ENCODE measurements around the gene PECR. TPM values are rescaled to one million over a fixed set of nuclear protein-coding genes. Genes with fewer than 3 reads are reported as not detected.
A peak's percentile ranks its signal among the peaks of the same experiment; 100 is the strongest.

PECR gene
- 9.7 and 10.1 TPM in 2 replicates for total RNA-seq

DNA sequence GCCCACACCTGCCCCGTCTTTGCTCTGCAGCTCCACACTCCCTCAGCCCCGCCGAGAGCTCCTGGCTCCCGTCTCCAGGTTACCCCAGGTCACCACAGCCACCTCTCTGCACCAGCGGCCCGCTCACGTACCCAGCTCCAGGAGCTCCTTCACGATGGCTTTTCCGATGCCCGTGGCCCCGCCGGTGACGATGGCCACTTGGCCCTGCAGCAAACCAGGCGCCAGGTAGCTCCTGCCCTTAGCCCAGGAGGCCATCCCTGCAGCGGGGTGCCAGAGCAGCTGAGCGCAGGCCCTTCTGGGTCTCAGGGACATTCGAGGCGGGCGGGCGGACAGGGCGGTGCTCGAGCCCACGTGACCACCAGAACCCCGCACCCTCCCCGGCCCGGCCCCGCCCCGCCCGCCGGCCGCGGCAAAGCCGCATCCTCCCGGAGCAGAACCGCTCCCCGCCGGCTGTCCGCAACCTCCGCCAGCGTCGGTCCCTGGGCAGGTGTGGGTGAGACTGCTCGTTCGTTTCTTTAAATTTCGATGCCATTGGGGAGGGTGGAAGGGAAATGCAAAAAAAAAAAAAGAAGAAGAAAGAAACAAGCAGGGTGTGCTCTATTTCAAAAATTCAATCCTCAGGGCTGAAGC is at the start of gene PECR, which contains the start of gene TMEM169:
Gene PECR, minus strand, starts transcription at position 323 of the 630 bp plus-strand sequence. Its CDS starts 68 bp downstream, at position 255.
Gene TMEM169, plus strand, starts transcription at position 433 of the 630 bp plus-strand sequence. CDS start 14,045 bp downstream, outside the sequence.
- Histone ChIP-seq H3K27ac (ENCODE audit: low read depth, low read length) (peak within 1 kb of the TSS; percentile 28), H4K20me1 (ENCODE audit: insufficient read depth, low read length) (no peaks in the 10 kb centered on the region)

DNA sequence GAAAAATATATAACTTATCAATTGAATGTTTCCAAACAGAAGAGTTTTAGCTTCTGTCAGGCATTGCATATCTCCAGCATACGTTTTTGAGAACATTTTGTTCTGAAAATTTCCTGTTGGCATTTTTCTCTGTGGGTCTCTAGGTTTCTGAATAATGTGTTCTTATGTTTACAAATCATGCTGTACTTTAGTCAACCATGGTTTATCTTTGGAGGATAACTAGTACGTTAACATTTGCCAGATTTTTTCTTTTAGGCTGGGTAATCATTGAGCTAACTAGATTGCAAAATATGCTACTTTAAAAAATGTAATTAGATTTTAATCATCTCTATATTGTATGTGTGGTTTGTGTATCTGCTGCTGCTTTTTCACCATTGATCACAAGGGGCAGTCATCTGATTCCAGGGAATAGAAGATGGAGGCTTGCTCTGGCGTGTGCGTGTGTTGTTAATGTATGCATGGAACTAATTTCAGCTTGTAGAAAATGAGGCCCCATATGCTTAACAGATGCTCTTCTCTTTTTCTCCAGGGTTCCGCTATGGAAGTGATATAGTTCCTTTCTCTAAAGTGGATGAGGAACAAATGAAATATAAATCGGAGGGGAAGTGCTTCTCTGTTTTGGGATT is 48.9 kb upstream of the PECR start:
- Histone ChIP-seq H2AFZ (ENCODE audit: low read length) (no peak overlapping the region), H3K4me3 (ENCODE audit: insufficient read depth, low read length) (no peak overlapping the region), H4K20me1 (ENCODE audit: insufficient read depth, low read length) (peaks cover 5% of the 10 kb centered on the region), H3K9me3 (ENCODE audit: low read depth, low read length) (no peaks in the 10 kb centered on the region), H3K36me3 (ENCODE audit: insufficient read depth, low read length) (peaks cover 93% of the 10 kb centered on the region), H3K4me1 (ENCODE audit: insufficient read depth, low read length) (no peaks in the 10 kb centered on the region), H3K27ac (ENCODE audit: low read depth, low read length) (no peak overlapping the region), H3K79me2 (ENCODE audit: insufficient read depth, low read length) (peaks cover 58% of the 10 kb centered on the region), H3K27me3 (ENCODE audit: insufficient read depth, low read length) (no peaks in the 10 kb centered on the region), H3K4me2 (ENCODE audit: insufficient read depth, low read length) (no peak overlapping the region)
- no peak for DNase-seq (ENCODE audit: insufficient read length, low spot score, missing footprints)
- TF ChIP-seq, protein P1, sequence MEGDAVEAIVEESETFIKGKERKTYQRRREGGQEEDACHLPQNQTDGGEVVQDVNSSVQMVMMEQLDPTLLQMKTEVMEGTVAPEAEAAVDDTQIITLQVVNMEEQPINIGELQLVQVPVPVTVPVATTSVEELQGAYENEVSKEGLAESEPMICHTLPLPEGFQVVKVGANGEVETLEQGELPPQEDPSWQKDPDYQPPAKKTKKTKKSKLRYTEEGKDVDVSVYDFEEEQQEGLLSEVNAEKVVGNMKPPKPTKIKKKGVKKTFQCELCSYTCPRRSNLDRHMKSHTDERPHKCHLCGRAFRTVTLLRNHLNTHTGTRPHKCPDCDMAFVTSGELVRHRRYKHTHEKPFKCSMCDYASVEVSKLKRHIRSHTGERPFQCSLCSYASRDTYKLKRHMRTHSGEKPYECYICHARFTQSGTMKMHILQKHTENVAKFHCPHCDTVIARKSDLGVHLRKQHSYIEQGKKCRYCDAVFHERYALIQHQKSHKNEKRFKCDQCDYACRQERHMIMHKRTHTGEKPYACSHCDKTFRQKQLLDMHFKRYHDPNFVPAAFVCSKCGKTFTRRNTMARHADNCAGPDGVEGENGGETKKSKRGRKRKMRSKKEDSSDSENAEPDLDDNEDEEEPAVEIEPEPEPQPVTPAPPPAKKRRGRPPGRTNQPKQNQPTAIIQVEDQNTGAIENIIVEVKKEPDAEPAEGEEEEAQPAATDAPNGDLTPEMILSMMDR (IDR thresholded peaks at IDR 0.05; ENCODE audit: extremely low read depth, low read depth, low read length), result no peak

More for the DNA sequence above, at the start of gene PECR, which contains the start of gene TMEM169:
- Histone ChIP-seq H3K27me3 (ENCODE audit: insufficient read depth, low read length) (no peaks in the 10 kb centered on the region), H2AFZ (ENCODE audit: low read length) (peak within 1 kb of the TSS; percentile 98), H3K4me3 (ENCODE audit: insufficient read depth, low read length) (peak within 1 kb of the TSS; percentile 89), H3K4me1 (ENCODE audit: insufficient read depth, low read length) (peaks cover 13% of the 10 kb centered on the region), H3K36me3 (ENCODE audit: insufficient read depth, low read length) (no peaks in the 10 kb centered on the region), H3K79me2 (ENCODE audit: insufficient read depth, low read length) (no peaks in the 10 kb centered on the region), H3K9me3 (ENCODE audit: low read depth, low read length) (no peaks in the 10 kb centered on the region), H3K4me2 (ENCODE audit: insufficient read depth, low read length) (peak within 1 kb of the TSS; percentile 95)
- TF ChIP-seq, protein P1 (IDR thresholded peaks at IDR 0.05; ENCODE audit: extremely low read depth, low read depth, low read length), result no peak
- peak; percentile 97 for DNase-seq (ENCODE audit: insufficient read length, low spot score, missing footprints)

DNA sequence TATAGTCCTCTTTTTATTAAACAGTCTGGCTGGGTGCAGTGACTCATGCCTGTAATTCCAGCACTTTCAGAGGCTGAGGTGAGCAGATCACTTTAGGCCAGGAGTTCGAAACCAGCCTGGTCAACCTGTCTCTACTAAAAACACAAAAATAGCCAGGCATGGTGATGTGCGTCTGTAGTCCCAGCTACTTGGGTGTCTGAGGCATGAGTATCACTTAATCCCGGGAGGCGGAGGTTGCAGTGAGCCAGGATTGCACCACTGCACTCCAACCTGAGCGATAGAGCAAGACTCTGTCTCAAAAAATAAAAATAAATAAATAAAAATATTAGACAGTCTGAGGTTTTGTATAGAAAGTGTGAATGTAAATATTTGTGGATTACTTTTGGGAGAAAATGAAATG is 45.3 kb upstream of the PECR start:
- no peak overlapping the region for H3K4me2 ChIP-seq (ENCODE audit: insufficient read depth, low read length)
- H2AFZ ChIP-seq (ENCODE audit: low read length), result no peak overlapping the region
- H3K27me3 ChIP-seq (ENCODE audit: insufficient read depth, low read length), result no peaks in the 10 kb centered on the region
- DNase-seq (ENCODE audit: insufficient read length, low spot score, missing footprints), result no peak
- no peak overlapping the region for H3K27ac ChIP-seq (ENCODE audit: low read depth, low read length)
- H3K36me3 ChIP-seq (ENCODE audit: insufficient read depth, low read length), result peaks cover 89% of the 10 kb centered on the region
- no peak overlapping the region for H3K4me3 ChIP-seq (ENCODE audit: insufficient read depth, low read length)
- H3K79me2 ChIP-seq (ENCODE audit: insufficient read depth, low read length), result peaks cover 52% of the 10 kb centered on the region
- H3K9me3 ChIP-seq (ENCODE audit: low read depth, low read length), result no peaks in the 10 kb centered on the region
- peaks cover 2% of the 10 kb centered on the region for H4K20me1 ChIP-seq (ENCODE audit: insufficient read depth, low read length)
- no peaks in the 10 kb centered on the region for H3K4me1 ChIP-seq (ENCODE audit: insufficient read depth, low read length)
- TF ChIP-seq, protein P1 (IDR thresholded peaks at IDR 0.05; ENCODE audit: extremely low read depth, low read depth, low read length), result no peak

DNA sequence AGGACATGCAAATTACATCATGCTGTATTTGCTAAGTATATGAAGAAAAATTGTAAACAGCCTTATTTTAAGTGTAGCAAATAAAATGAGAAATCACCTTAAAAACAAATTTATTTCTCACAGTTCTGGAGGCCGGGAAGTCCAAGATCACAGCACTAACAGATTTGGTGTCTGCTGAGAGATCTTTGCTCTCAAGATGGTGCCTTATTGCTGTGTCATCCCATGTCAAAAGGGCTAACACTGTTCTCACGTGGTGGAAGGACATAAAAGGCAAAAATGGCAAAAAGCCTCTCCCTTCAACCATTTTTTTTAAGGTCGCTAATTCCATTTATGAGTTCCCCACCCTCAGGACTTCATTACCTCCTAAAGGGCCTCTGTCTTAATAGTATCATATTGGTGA is 39.6 kb upstream of the PECR start:
- no peaks in the 10 kb centered on the region for H4K20me1 ChIP-seq (ENCODE audit: insufficient read depth, low read length)
- no peak overlapping the region for H3K27ac ChIP-seq (ENCODE audit: low read depth, low read length)
- H3K36me3 ChIP-seq (ENCODE audit: insufficient read depth, low read length), result peaks cover 95% of the 10 kb centered on the region
- no peak overlapping the region for H3K4me3 ChIP-seq (ENCODE audit: insufficient read depth, low read length)
- peaks cover 74% of the 10 kb centered on the region for H3K79me2 ChIP-seq (ENCODE audit: insufficient read depth, low read length)
- DNase-seq (ENCODE audit: insufficient read length, low spot score, missing footprints), result no peak
- TF ChIP-seq, protein P1 (IDR thresholded peaks at IDR 0.05; ENCODE audit: extremely low read depth, low read depth, low read length), result no peak
- no peak overlapping the region for H3K4me2 ChIP-seq (ENCODE audit: insufficient read depth, low read length)
- H2AFZ ChIP-seq (ENCODE audit: low read length), result no peak overlapping the region
- no peaks in the 10 kb centered on the region for H3K9me3 ChIP-seq (ENCODE audit: low read depth, low read length)
- H3K27me3 ChIP-seq (ENCODE audit: insufficient read depth, low read length), result no peaks in the 10 kb centered on the region
- peaks cover 9% of the 10 kb centered on the region for H3K4me1 ChIP-seq (ENCODE audit: insufficient read depth, low read length)
